HT1080 (cell line): ENCODE results near the gene CSRP2. TPM values are rescaled to one million over a fixed set of nuclear protein-coding genes. Genes with fewer than 3 reads are reported as not detected.

Experiments
- DNase-seq: peaks from one replicate; pipeline ENCODE4 v3.0.0-alpha.2; 2015; ENCODE audit warnings: low read depth
- polyA plus RNA-seq, 2 experiments: library from polyadenylated mRNA; depleted of rRNA; stranded (reverse); fragments of >200 nt; gene quantifications; 2 replicates each; pipeline ENCODE4 v1.2.3, GENCODE V29; 2015
- total RNA-seq: library from RNA; depleted of rRNA; stranded (reverse); fragments of >200 nt; shearing (Covaris generic); gene quantifications from 2 replicates; pipeline ENCODE4 v1.2.3, GENCODE V29; 2014; rRNA removed

The CSRP2 gene
- 16.9 and 17.6 TPM in 2 replicates for total RNA-seq
- 11.5 and 14.7 TPM in 2 replicates for polyA plus RNA-seq (2015; cell fraction: cytosol; rRNA removed)
- 7.1 and 14.0 TPM in 2 replicates for polyA plus RNA-seq (2015; cell fraction: nucleus; rRNA removed)

DNA sequence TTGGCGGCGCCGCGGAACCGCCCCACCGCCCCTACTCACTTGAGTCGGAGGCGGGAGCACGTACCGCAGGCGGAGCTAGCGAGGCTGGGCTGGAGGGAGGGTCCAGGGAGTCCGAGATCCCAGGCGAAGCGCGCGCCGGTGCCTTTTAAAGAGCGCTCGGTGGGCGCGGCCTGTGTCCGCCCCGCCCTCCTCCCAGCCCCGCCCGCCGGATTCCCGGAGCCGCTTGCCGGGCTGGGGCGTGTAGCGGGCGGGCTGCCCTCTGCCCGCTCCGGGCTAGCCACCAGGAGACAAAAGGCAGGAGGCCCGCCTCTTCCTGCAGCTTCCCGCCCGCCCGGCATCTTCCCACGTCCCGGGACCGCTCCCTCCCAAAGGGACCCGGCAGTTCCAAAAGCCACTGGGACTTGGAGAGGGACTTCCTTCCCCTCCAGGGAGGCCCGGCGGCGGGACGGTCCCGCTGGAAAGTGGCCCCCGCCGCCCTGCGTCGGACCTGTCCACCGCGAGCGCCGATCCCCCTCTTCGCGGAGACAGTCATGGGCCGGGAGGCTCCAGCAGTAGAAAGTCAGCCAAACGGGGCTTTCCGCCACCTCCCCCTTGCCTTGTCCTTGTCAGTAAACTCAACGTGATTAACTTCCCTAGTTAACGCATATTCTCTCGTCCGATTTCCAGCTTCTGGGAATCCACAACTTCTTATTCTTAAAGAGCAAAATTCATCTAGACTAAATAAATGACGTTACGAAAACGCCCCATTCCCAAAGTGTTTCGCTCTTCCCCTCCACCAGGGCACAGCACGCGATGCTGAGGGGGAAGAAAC, at the start of gene CSRP2:
TSS of gene CSRP2 (minus strand) at position 121 of the 811 bp plus-strand sequence. CDS start 12,759 bp downstream, outside the sequence.
- peak; percentile 88 for DNase-seq

- peak; percentile 44 for DNase-seq
Observed at GRCh38 chr12:76927170-76927784, 48.5 kb upstream of the CSRP2 start.

- DNase-seq = no peak
Observed at GRCh38 chr12:76925135-76925534, 46.3 kb upstream of the CSRP2 start.

GRCh38 chr12:76922866-76923265, 44.0 kb upstream of the CSRP2 start:
- no peak for DNase-seq

DNA sequence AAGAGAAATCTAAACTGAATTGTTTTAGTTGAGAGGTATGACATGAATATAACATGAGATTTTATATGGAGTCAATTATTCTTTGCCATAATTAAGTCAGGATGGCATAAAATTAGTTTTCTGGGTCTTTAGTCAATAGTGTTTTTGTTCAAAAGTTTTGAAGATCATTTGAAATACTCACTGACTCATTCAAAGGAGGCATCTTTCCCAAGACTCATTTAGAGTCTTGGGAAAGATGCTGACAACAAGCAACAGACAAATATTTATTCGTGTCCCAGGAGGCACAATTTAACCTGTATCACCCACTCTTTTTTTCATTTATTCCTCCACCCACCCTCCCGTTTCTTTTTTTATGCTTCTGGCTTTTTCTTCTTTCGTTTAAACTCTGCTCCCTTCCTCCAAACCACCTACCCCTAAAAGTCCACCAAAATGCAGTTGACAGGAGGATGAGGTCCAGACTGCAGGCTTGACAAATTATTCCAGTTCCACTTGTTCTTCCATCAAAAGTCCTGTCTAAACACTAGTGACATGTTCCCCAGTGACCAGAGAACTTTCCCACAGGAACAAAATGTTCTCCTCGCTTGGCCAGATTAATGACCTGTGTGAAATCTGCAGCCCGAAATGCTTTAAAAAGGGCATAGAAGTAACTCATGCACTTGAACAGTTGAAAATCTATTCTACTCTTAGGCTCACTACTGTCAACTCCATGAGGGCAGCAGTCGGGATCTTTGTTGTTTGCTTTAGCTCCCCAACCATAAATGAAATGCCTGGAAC, 43.3 kb upstream of the CSRP2 start:
- no peak for DNase-seq

GRCh38 chr12:76921100-76921471, 42.3 kb upstream of the CSRP2 start:
- DNase-seq = no peak

DNA sequence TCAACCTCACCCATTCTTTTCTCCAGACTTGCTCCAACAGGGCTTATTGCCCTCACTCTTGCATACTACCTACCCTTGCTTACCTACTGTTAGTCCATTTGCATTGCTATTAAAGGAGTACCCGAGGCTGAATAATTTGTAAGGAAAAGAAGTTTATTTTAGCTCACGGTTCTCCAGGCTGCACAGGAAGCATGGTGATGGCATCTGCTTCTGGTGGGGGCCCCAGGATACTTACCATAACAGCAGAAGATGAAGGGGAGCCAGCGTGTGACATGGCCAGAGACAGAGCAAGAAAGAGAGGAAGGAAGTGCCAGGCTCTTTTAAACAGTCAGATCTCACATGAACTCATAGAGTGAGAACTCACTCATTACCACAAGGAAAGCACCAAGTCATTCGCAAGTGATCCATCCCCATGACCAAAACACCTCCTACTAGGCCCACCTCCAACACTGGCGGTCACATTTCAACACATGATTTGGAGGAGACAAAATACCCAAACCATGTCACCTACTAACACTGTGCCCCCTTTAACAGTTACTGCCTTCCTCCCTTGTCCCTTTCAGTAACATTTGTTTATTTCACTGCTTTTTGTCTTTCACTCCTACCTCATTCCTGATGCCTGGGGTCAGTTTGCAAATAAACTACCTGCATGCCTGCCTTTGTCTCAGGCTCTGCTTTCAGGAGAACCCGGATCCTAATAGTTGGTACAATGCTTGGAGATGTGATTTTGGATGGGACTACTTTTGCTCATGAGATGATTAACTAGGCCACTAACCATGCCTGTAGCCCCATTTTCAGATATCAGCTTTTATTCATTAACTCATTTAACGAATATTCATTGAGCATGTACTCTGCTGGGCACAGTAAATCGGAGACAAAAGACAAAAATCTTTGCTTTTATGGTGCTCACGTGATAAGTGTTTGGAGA, 41.6 kb upstream of the CSRP2 start:
- DNase-seq = no peak

- DNase-seq = no peak
Observed at GRCh38 chr12:76919383-76920171, 40.8 kb upstream of the CSRP2 start.

- DNase-seq = no peak
Observed at GRCh38 chr12:76916170-76916540, 37.3 kb upstream of the CSRP2 start.

- DNase-seq = no peak
Observed at GRCh38 chr12:76915361-76916169, 36.7 kb upstream of the CSRP2 start.

DNA sequence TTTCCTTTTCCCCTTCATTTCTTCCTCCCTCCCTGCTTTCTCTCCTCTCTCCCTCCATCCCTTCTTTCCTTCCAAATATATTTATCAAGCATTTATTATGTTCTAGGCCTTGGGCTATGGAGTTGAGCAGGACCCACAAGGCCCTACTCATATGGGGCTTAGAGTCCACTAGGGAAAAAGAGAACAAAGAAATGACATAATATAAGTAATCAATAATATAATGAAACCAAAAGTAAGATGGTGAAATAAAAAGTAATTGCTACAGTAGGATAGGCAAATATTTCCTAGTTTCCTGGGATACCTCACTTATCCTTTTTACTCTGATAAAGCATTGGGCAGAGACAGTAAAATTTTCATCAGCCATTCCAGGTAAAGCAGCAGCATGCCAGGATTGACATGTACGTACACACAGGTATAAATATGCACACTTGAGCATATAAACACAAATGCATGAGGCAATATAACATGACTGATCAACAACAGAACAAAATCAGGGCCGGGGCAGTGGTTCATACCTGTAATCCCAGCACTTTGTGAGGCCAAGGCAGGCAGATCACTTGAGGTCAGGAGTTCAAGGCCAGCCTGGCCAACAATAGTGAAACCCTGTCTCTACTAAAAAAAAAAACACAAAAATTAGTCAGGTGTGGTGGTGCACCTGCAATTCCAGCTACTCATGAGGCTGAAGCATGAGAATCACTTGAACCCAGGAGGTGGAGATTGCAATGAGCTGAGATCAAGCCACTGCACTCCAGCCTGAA, 35.5 kb upstream of the CSRP2 start:
- DNase-seq = no peak

DNA sequence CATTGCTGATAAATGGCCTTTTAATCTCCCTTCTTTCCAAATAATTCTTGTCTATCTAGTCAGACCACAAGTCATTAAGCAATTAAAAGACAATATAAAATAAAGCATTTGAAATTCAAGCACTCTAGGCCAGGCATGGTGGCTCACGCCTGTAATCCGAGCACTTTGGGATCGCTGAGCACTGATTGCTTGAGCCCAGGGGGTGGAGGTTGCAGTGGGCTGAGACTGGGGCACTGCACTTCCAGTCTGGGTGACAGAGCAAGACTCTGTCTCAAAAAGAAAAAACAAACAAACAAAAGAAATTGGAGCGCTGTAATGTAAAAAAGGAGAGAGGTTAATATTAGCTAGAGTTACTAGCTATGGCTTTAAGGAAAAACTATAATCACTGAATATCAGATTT, 30.5 kb upstream of the CSRP2 start:
- no peak for DNase-seq

DNA sequence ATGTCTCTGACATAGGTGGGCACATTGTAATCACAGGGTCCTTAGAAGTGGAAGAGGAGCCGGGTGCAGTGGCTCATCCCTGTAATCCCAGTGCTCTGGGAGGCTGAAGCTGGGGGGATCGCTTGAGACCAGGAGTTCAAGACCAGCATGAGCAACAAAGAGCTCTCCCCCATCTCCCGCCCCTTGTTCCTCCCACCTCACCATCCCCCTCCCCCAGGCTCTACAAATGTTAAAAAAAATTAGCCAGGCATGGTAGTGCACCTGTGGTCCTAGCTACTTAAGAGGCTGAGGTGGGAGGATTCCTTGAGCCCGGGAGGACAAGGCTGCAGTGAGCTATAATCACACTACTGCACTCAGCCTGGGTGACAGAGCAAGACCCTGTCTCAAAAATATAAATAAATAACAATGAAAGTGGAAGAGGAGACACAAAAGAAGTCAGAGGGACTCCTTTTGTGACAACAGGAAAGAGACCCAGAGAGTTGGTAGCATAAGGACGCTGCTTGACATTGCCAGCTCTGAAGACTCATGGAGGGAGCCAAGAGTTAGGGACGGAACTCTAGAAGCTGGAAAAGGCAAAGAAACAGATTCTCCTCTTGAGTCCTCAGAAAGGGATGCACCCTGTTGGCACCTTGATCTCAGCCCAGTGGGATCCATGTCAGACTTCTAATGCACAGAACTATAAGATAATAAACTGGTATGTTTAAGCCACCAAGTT, 29.6 kb upstream of the CSRP2 start:
- DNase-seq = no peak

- no peak for DNase-seq
Observed at GRCh38 chr12:76901628-76902380, 23.0 kb upstream of the CSRP2 start.

DNA sequence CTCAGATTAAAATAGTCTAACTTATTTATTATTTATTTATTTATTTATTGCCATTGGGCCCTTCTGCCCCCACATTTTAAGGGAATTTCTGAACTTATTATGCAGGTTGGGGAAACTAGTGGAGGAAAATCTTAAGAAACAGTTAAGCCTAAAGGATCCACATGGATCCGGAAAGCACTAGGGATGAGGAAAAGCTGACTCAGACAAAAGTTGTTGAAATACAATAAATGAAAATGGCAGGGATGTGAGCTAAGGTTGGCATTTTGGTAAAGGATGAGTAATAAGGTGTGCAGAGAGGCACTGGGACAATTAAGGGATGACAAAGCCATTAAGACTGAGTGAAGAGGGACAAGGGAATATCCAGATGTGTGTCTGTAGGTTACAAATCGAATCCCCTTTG, 20.7 kb upstream of the CSRP2 start:
- no peak for DNase-seq

DNA sequence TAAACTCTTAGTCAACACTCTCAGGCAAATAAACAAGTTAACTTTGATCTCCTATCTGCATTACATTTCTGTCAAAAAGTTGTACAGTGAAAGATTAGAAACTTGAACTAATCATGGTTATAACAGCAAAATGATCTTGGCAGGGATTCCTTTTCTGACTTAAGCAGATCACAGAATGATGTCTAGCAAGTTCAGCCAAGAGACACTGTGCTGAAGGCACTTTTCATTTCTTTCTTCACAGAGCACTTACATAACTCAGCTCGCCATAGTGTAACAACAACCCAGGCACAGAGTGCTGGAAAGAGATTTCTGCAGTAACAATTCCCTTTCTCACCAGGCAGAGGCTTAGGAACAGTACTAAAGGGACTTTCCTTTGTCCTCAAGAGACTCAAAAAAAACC, 19.6 kb upstream of the CSRP2 start:
- DNase-seq = no peak

- DNase-seq = no peak
Observed at GRCh38 chr12:76896274-76896673, 17.5 kb upstream of the CSRP2 start.
